NCI-H1092 treated with DMSO at 0.1 percent for 48 hours (cell line): ENCODE data around the gene CARNS1.
"Not testable (repeated sequence)": the region's sequence is repeated elsewhere in the genome, so short reads cannot be mapped to it uniquely, and the experiment has no call there.

Source experiments
- DNase-seq: peaks from one replicate; lab custom pipeline; 2025; lab: John Stamatoyannopoulos, UW

CARNS1 gene

DNA sequence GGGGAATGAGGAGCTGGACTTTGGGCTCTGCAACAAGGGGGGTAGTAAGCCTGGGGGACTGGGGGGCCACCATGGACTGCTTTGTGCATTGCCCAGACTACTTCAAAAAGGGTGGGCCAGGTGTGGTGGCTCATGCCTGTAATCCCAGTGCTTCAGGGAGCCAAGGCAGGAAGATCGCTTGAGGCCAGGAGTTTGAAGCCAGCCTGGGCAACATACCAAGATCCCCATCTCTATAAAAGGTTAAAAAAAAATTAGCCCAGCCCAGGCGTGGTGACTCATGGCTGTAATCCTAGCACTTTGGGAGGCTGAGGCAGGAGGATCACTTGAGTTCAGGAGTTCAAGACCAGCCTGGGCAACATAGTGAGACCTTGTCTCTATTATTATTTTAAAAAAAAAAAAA lies 50.1 kb downstream of the CARNS1 start:
- not testable (repeated sequence) for DNase-seq

DNA sequence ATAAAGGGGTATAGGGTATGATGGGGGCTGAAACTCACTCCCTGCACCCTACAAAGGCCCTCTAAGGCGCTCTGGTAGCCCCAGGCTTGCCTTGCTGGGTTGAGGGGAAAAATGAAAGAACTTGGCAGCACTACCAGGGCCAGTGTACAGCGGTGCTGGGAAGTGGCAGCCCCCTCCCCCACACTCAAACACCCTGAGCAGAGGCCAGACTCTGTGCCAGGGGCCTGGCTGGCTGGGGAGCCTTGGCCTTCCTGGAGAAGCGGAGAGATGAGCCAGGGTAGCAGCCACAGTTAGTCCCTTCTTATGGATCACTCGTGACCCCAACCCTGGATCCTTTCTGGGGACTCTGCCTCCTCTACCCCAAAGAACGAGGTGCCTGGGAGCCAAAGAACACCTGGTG lies 50.9 kb downstream of the CARNS1 start:
- DNase-seq: no peak

DNA sequence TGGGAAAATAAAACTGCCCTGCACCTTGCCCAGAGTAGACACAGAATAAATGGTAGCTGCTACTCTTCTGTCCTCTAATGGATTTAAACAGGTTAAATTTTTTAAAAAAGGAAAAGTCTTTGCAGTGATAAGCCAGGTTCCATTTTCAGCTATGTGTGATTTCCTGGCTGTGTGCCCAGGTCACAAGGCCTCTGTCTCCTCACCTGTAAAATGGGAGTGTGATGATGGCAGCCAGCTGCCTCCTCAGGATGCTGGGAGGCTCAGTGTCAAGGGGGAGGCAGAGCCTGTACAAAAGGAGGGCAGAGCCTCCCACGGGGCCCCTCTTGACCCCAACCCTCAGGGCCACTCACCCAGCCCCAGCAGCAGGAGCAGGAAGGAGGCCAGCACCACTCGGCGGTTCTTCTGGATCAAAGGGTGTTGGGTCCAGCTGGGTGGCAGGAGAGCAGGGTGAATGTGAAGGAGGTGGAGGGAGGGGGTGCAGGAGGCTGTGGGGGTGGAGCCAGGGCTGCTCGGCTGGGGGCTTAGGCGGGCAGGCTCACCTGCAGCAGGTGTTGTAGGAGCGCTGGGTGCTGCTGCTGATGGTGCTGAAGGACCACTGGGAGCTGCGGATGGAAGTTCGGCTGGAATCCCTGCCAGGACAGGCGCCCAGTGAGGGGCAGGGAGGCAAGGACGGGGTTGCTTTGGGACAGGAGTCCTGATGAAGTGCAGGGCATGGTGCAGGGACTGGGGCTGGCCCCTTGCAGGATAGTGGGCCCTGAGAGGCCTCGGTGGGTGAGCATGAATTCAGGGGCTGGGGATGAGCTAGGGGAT lies 51.7 kb downstream of the CARNS1 start:
- no peak for DNase-seq

DNA sequence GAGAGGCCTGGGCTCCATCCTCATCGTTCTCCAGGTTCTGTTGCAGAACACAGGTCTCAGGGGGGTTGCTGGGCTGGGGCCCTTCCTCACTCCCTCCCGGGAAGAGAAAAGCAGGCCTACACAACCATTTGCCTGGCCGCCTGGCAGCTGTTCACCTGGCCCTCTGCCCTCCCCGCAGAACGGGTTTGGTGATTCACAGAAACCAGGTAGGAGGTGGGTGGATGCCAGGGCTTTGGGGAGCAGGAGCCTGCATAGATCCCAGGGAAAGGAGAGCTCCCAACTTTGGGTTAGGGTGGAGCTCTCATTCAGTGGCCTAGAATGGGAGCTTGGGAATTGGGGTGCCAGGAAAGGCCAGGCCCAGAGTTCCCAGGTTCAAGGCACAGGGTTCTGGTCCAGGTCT lies 52.6 kb downstream of the CARNS1 start:
- DNase-seq: peak; percentile 12

DNA sequence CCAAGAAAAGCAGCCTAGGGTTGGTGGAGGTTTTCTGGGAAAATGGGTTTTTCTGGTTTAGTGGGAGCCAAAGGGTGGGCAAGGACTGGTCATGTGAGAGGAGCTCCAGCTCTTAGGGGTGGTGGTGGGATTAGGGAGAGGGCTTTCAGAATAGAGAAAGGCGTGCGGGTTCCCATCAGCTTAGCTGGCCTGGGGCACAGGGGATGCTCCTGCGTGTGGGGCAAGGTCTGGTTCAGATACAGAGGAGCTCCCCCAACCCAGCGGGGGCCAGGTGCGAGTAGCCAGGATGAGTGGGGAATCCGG lies 52.9 kb downstream of the CARNS1 start:
- no peak for DNase-seq

DNA sequence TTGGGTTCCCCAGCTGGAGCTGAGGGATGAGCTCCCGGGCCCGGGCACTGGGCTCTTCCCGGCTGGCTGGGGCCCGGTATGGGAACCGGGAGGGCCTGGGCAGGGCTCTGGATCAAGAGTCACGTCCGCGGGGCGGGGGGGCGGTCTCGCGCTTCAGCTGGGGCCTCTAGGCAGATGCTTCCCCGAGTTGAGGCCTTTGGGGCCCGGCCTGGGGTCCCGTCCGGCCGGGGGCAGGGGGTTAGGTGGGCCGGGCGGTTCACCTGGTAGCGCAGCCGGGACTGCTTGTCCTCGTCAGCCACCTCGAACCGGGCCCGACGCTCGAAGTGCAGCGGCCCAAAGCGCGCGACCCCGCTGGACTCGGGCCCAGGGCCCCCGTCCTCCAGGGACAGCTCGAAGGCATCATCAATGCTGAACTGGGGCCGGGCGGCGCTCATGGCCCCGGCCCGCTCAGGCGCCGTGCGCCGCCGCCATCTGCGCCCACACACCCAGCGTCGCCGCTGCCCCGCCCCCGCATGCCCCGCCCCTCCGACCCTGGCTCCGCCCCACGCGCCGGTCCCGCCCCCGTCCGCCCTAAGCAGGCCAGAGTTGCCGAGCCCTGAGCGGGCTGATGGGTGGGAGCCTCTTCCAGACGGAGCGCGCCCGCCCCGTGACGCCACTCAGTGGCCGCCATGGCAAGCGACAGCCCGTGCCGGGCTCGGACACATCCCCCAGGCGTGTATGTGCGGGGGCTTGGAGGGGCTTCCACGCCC lies 53.5 kb downstream of the CARNS1 start, which contains the start of gene TMEM134:
TMEM134 (minus strand) TSS at position 493 of the 749 bp plus-strand sequence; CDS start at position 434, 59 bp downstream.
- DNase-seq: peak; percentile 89

DNA sequence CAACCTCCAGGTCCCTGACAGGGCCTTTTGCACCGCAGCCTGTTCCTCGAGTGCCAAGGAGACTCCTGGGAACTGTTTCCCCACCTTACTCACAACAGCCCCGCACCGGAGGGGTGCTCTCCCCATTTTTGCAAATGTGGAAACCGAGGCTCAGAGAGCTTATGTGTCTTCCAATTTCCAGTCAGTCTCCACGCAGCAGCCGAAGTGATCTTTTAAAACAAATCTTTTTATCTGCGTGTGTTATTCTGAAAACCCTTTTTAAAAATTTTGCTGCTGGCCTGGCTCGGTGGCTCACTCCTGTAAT lies 54.0 kb downstream of the CARNS1 start:
- no peak for DNase-seq

DNA sequence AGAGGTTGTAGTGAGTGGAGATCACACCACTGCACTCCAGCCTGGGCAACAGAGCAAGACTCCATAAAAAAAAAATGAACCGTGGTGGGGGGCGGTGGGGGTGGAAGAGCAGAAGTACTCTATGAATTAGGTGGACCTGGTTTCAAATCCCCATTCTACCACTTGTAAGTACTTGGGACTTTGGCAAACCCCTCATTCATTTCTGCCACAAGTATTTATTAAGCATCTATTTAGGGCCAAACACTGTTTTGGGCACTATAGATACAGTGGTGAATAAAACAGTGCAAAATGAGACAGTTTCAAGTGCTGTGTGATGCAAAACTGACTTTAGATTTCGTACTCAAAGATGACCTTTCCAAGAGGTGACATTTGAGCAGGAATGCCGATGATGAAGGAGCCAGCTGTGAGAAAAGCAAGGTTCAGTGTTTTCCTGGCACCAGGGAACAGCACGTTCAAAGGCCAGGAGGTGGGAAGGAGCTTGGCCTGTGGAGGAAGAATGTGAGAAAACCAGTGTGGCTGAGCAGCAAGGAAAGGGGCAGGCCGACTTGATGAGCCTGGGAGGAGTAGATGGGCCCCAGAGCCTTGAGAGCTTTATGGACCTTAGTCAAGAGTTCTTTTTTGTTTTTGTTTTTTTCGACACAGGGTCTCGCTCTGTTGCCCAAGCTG lies 55.0 kb downstream of the CARNS1 start:
- no peak for DNase-seq

DNA sequence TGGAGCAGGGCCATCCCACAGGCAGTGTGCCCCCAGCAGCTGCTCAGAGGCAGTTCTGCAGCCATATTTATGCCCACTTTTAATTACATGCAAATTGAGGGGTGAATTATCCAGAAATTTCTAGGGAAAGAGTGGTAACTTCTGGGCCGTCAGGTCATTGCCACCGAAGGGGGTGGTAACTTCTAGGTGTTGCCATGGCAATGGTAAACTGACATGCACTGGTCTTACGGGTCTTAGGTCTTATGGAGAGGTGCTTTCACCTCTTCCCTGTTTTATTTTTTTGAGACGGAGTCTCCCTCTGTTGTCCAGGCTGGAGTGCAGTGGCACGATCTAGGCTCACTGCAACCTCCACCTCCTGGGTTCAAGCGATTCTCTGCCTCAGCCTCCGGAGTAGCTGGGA lies 57.4 kb downstream of the CARNS1 start:
- DNase-seq: no peak
